CD4-positive, alpha-beta T cell treated with Interleukin-15 for 4 hours (primary cell): Measurements from ENCODE around the gene BAD.

ENCODE experiments used
- DNase-seq: peaks from one replicate; pipeline ENCODE4 v3.0.0-alpha.2; 2020; ENCODE audit warnings: low spot score

The BAD gene

GRCh38 chr11:64244107-64244506 lies 40.4 kb downstream of the BAD start:
- DNase-seq, result no peak

DNA sequence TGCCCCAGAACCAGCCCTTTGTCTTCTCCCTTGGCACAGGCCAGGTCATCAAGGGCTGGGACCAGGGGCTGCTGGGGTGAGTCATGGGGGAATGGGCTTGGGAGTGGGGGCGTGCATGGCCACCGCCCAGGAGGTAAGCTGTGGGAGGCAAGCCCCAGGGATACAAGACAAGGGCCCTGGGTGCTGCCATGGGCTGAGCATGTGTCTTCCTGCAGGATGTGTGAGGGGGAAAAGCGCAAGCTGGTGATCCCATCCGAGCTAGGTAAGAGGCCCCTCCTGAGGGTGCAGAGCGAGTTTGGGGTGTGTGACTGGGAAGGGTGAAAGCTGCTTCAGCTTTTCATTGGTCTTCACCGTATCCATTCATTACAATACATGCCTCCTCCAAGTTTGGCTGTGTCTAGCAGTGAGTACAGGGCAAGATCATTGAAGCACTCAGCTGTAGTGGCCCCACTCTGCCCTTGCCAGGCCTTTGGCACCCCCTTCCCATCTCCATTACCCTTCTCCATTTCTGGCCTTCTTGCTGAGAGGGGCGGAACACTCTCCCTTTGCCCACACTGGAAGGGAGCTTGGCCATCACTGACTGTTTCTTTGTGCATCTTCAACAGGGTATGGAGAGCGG lies 41.1 kb downstream of the BAD start:
- DNase-seq, result no peak

DNA sequence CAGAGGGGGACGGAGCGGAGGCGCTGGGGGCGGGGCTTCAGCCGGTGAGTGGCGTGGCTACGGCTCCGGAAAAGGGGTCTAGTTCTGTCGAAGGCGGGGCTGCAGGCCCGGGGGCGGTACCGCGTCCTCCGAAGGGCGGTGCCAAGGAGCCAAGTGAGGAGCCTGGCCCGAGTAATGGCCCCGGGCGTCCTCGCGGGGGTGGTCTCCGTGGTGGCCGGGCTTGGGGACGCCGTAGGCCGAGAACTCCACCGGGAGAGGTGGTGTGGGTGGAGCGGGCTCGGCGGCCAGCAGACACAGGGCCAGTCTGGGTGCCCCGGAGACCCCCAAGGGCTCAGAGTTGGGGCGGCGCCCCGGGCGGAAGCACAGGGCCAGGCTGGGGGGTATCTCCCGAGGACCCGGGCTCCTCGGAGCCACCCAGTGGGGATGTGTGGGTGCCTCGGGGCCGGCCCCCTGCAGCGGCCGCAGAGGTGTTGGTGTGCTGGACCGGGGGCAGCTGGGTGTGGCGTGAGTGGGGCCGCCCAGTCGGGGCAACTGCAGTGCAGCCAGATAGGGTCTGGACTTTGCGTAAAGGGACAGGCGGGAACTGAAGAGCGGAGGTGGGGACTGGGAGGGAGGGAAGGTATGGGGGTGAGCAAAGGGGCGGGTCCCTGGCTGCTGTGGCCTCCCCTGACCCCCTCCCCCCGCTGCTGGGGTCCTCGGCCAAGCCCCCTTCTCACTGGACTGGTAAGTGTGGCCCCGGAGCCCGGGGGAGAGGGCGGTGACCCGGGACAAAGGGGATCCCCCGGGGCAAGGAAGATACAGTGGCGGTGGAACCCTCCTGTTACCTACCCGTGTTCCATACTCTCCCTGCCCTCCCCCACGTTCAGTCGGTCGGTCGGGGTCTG lies 42.7 kb downstream of the BAD start:
- DNase-seq, result no peak

DNA sequence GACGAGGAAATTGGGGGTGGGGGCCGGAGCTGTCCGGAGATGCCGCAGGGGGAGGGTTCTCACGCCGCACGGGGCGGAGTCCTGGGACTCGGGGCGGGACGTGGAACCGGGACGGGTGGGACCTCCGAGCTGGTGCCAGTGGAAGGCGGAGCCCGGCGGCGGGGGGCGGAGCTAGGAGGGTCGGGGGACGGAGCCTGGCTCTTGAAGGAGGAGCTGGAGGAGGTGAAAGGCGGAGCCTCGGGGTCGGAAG lies 43.3 kb downstream of the BAD start:
- DNase-seq, result peak; percentile 99

DNA sequence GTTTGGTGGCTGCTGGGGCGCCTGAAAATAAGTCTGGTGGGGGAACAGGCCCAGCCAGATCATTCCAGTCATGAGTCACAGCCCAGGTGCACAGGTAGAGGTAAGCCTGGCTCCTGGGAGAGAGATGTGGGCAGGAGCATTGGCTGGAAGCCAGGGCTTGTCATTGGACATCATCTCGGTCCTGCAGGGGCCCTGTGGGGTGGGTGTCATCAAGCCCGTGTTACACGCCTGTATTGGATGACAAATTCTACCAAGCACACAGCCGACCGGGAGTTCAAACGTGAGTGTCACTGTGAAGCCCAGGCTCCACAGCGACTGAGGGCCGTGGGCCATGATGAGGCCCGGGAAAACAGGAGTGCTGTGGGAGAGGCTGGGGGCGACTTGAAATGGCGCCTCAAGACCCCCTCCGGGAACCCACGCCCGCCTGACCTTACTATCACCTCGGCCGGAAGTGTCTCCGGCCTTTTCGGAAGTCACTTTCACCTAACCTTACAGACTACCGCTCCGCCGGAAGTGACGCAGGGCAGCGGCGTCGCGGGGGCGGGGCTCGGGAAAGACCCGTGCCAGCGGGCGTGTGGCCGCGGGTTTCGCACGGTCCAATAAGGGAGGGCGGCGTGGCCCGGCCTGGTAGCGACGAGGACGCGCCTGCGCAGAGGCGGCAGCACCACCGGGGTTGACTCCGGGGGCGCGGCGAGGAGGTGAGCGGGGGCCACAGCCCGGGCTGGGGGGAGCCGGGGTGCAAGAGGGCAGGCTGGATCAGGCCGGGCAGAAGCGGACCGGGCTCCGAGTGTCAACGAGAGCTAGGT lies 43.8 kb downstream of the BAD start, which contains the start of gene FKBP2:
TSS of gene FKBP2 (plus strand) at position 661 of the 806 bp plus-strand sequence. CDS start 1,293 bp downstream, outside the sequence.
- DNase-seq, result peak; percentile 98

- DNase-seq, result no peak
Measured at GRCh38 chr11:64239662-64240434, 44.6 kb downstream of the BAD start.

GRCh38 chr11:64238999-64239398 lies 45.5 kb downstream of the BAD start:
- DNase-seq, result no peak

- no peak for DNase-seq
Measured at GRCh38 chr11:64238076-64238475, 46.4 kb downstream of the BAD start.

DNA sequence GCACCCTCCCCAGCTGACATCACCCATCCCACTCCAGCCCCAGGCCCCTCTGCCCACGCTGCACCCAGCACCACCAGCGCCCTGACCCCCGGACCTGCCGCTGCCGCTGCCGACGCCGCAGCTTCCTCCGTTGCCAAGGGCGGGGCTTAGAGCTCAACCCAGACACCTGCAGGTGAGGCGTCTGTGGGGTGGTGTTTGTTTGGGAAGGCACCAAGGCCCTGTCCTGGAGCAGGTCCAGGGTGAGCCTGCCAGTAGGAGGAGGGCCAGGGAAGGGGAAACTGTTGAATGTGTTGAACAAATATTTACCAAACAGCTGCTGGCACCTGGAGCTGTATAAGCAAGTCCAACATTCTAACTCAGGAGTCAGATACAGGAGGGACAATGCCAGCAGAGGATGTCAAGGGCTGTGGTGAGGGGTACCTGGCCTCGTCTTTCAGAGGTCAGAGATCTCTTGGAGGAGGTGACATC lies 46.9 kb downstream of the BAD start:
- DNase-seq, result no peak

DNA sequence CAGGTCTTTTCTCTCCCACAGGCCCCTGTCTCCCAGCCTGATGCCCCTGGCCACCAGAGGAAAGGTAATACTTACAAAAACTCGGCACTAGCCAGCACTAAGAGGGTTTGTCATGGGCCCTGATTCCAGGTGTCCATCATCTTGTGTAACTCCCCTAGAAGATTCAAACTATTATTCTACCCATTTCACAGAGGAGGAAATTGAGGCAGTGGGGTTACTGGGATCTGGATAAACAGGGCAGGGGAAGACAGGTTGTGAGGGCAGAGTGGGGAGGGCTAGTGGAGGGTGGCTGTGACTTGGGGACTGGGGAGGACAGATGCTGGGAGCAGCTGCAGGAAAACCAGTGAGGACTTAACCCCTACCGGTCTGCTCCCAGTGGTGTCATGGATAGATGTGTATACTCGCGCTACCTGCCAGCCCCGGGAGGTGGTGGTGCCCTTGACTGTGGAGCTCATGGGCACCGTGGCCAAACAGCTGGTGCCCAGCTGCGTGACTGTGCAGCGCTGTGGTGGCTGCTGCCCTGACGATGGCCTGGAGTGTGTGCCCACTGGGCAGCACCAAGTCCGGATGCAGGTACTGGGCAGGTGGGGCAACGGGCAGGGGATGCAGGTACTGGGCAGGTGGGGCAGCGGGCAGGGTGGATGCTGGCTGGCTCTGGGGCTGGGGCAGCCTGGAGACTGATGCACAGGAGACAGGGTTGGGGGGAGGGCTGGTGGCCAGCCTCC lies 48.9 kb downstream of the BAD start:
- DNase-seq, result no peak

DNA sequence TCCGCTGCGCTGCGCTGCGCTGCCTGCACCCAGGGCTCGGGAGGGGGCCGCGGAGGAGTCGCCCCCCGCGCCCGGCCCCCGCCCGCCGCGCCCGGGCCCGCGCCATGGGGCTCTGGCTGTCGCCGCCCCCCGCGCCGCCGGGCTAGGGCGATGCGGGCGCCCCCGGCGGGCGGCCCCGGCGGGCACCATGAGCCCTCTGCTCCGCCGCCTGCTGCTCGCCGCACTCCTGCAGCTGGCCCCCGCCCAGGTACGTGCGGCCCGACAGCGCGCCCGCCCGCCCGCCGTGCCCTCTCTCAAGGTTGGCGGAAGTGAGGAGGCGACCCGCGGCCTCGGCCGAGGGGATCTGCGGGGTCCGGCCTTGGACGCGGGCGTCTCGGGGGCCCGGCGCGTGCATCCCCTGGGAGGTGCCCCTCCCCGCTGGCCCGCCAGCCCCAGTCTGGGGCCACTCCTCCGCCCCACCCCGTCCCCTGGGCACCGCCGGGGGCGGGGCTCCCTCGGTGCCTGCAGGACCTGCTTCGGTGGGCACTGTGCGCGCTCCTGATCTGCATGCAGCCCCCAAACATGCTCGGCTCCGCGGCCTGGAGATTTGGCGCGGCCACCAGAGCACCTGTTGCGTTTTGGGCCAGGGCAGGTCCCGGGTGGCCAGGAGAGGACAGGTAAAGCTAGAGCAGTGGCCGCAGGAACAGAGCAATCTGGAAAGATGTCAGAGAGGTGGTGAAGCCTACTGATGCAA lies 49.7 kb downstream of the BAD start:
- peak; percentile 36 for DNase-seq

GRCh38 chr11:64233913-64234586 lies 50.4 kb downstream of the BAD start, which contains the start of gene VEGFB:
Gene VEGFB, plus strand, starts transcription at chr11:64234584. Its CDS starts 250 bp downstream, at chr11:64234834.
- DNase-seq, result peak; percentile 74

DNA sequence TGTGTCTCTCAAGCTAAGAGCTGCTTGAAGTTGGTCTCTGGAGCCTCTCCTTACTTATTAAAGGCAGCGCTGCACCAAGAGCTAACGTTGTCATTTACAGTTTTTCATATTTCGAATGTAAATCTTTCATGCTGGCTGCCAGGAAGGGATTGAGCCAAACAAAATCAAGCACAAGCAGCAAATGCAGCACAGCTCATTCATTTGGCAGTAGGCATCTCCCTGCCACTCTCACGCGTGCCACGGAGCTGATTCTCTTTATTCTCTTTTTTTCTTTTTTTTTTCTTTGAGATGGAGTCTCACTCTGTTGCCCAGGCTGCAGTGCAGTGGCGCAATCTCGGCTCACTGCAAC lies 51.5 kb downstream of the BAD start:
- DNase-seq, result no peak

DNA sequence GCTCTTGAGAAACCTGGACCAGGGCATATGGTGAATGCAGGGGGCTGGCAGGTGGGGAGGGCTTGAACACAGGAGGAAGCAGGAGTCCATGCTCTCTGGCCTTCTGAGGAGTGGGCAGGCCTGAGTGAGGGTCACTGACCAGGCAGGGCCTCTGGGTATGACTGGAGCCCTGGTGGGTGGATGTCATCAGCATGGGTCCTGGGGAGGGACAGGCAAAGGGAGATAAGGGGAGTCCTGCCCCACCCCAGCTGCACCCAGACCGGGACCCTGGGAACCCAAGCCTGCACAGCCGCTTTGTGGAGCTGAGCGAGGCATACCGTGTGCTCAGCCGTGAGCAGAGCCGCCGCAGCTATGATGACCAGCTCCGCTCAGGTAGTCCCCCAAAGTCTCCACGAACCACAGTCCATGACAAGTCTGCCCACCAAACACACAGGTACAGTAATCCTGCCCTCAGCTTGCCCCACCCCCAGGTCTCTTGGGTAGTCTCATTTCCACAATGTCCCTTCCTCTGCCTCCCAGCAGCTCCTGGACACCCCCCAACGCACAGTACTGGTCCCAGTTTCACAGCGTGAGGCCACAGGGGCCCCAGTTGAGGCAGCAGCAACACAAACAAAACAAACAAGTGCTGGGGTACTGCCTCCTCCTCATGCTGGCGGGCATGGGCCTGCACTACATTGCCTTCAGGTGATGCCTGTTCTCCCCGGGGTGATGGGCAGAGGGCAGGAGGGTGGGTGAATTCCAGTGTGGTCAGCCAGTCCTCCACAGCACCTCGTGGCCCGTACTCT lies 52.1 kb downstream of the BAD start:
- DNase-seq, result no peak

DNA sequence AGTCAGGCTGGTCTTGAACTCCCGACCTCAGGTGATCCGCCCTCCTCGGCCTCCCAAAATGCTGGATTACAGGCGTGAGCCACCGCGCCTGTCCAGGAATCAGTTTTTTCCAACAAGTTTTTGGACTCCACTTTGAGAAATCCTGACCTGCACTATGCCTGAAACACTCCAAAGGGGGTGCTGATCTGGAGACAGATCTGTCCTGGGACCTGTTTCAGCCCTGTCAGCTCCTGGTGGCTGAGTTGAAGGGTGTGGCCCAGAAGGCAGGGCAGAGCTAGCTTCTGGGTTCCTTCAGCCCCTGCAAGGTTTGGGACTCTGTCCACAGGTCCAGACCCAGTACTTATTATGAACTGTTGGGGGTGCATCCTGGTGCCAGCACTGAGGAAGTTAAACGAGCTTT lies 52.9 kb downstream of the BAD start:
- DNase-seq, result no peak

- DNase-seq, result no peak
Measured at GRCh38 chr11:64230985-64231365, 53.5 kb downstream of the BAD start.

- DNase-seq, result peak; percentile 86
Measured at GRCh38 chr11:64230171-64230984, 54.1 kb downstream of the BAD start, which contains the start of gene DNAJC4. Gene DNAJC4, plus strand, starts transcription at chr11:64230548. Its CDS starts 307 bp downstream, at chr11:64230855.

DNA sequence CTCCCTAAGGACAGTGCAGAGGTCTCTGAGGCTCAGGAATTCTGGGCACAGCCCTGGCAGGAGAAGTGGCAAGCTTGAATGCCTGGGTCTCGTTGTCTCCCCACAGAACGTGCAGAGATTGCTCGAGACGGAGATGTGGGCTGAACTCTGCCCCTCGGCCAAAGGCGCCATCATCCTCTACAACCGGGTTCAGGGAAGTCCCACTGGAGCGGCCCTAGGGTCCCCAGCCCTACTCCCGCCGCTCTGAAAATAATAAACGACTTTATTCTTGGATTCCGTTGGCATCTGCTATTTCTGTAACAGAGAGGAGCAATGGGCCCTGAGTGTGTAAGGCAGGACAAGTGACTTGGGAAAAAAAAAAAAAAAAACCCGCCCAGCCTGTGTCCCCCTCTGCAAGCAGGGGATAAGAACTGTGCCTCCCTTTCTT lies 54.7 kb downstream of the BAD start:
- DNase-seq, result no peak
